GM12872 (cell line): Measurements from ENCODE around the gene SMIM24.

Experiments used
- TF ChIP-seq, protein P1 (sequence below): IDR thresholded peaks from 3 replicates; pipeline ENCODE4 v1.5.1; 2011; ENCODE audit warnings: low read depth, mild to moderate bottlenecking, low read length, moderate library complexity; ENCODE audit not compliant: insufficient read depth

The SMIM24 gene

DNA sequence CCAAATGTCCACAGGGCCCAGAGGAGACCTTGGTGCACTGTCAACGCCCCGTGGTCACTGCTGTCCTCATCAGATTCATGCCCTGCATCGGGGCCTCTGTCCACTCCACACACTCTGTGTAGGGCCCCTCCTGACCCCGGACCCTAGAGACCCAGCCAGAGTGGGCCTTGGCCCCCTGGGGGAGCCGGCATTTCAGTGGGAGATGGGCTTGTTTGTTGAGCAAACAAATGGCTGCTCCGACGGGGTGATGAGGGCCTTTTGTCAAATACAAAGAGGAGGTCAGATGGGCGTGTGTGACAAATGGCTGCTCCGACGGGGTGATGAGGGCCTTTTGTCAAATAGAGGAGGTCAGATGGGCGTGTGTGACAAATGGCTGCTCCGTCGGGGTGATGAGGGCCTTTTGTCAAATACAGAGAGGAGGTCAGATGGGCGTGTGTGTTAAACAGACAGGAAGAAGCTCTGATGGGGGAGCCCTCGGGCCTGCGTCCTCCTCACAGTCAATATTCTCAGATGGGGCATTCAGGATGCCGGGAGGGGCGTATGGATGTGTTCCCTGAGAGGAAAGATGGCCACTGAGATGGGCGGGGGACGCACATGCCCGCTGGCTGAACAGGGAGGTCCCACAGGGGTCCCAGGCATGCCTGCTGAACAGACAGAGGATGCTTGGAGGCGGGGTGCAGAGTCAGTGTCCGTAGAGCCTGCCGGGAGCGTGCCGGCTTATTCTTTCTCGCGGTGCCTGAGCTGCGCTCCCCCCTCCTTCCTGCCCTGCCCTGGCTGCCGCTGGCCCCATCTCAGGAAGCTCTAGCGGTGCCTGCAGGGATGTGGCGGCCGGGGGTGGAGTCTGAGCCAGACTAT lies 36.3 kb downstream of the SMIM24 start:
- TF ChIP-seq, protein P1, sequence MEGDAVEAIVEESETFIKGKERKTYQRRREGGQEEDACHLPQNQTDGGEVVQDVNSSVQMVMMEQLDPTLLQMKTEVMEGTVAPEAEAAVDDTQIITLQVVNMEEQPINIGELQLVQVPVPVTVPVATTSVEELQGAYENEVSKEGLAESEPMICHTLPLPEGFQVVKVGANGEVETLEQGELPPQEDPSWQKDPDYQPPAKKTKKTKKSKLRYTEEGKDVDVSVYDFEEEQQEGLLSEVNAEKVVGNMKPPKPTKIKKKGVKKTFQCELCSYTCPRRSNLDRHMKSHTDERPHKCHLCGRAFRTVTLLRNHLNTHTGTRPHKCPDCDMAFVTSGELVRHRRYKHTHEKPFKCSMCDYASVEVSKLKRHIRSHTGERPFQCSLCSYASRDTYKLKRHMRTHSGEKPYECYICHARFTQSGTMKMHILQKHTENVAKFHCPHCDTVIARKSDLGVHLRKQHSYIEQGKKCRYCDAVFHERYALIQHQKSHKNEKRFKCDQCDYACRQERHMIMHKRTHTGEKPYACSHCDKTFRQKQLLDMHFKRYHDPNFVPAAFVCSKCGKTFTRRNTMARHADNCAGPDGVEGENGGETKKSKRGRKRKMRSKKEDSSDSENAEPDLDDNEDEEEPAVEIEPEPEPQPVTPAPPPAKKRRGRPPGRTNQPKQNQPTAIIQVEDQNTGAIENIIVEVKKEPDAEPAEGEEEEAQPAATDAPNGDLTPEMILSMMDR = no peak

DNA sequence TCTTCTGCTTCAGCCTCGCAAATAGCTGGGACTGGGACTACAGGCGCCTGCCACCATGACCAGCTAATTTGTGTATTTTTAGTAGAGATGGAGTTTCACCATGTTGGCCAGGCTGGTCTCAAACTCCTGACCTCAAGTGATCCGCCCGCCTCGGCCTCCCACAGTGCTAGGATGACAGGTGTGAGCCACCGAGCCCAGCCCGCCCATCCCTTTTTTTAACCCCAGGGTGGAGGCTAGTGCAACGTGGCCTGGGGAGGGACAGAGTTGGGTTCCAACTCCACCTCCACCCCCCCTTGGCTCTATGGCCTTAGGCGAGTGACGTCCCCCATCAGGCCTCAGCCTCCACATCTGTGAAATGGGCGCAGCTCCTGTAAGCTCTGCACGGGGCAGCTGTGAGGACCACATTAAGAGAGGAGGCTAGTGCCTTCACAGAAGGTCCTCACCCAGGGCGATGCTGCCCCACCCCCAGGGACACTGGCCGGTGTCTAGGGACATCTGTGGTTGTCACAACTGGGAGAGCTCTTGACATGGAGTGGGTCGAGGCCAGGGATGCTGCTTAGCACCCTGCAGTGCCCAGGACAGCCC lies 37.7 kb downstream of the SMIM24 start:
- TF ChIP-seq, protein P1 = no peak

DNA sequence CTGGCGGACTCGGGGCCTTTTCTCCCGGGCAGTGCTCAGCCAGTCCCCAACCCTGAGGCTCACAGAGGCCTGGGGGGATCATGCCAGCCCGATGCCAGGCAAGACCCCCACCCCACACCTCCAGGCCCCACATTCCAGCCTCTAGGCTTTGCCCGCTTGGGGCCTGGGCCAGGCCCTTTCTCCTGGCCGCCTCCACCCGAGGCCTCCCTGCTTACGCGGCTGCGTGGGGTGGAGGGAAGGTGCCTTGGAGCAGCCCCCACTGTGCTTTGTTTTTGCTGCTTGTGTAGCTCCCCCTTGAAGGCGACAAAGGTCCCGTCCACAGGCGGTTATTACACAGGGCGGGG lies 38.4 kb downstream of the SMIM24 start:
- TF ChIP-seq, protein P1 = no peak

DNA sequence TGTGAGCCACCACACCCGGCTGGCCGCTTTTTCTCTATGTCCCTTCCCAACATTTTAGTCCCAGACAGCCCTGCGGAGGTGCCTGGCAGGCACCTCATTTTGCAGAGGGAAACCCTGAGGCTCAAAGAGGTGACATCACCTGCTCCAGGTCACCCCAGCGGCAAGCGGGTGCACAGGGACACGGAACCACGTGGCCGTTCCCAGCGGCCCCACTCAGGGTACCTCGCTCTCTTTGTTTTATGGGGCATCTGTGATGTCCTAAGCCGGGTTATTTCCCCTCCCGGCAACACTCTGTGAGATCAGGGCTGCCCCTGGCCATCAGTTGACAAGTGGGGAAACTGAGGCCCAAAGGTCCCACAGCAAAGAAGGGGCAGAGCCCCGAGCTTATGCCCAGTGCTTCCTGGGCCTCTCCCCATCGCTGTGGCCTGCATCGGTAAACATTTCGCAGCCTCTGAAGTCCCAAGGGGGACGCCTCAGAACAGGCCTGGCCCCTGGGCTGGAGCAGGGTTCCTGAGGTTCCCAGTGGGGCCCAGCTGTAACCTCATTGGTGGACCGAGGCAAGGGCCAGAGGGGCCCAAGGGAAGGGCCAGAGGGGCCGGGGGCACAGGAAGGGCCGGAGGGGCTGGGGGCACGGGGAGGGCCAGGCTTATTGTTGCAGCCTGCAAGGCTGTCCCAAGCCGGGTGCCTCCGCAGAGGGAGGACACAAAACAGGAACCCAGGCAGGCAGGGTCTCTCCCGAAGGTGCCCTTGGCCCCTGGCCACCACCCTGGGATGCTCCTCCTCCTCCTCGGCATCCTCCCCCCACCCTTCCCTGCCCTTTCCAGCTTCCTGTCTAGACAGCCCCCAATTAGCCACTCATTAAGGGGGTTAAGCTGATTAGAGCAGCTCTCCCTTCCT lies 39.0 kb downstream of the SMIM24 start:
- TF ChIP-seq, protein P1 = no peak

DNA sequence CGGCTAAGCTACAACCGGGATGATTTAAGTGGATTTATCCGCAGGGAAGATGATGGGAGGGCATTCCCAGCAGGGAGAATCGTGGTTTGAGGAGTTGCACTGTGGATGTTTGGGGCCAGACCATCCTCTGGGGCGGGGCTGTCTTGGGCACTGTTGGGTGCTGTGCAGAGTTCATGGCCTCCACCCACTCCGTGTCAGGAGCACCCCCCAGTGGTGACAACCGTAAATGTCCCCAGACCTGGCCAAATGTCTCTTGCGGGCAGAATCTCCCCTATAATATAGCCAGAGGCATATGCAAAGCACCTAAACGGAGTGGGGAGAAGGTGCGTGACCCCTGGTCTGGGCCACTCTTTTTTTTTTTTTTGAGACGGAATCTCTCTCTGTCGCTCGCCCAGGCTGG lies 40.2 kb downstream of the SMIM24 start:
- TF ChIP-seq, protein P1 = peak; percentile 81

DNA sequence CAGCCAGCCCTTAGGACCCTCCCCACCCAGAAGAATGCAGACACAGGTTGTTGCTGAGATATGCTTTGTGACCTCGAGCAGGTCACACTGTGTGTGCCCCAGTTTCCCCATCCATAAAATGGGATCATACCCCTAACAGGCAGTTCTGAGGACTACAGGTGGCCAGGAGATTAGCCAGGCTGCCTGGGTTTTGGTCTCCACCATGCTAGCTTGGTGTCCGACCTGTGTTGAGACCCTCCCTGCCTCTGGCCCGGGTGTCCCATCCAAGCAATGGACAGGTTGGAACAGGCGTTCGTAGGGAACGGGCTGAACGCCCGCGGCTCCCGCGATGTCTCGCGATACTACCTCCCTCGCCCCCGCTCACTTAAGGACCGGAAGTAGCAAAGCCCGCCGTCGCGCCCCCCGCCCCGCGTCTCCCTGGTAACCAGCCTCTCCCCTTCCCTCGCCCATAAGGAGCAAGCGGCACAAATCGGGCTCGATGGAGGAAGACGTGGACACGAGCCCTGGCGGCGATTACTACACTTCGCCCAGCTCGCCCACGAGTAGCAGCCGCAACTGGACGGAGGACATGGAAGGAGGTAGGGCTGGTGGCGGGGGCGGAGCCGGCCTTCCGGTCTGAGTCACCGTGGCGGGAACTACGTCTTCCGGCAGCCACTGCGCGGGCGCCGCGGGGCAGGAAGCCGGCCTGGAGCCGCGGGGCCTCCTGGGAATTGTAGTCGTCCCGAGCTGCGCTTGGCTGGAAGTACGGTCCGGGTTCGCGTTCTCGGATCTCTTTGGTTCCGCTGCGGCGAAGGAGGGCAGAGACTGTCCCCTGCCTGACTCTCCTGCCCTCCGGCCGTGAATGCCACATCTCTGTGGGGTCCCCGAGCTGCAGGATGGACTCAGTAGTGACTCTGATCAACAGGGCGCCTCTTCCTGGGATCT lies 45.4 kb downstream of the SMIM24 start:
- TF ChIP-seq, protein P1 = no peak
